Activated CD8-positive, alpha-beta memory T cell treated with anti-CD3 and anti-CD28 coated beads, Interleukin-2, amount 50 U/mL, for 24 hours (primary cell): ENCODE measurements around the gene CEP290.
"Not testable (repeated sequence)": the region's sequence is repeated elsewhere in the genome, so short reads cannot be mapped to it uniquely, and the experiment has no call there.

Experiments used
- DNase-seq: peaks from one replicate; pipeline ENCODE4 v3.0.0-alpha.2; 2020; ENCODE audit errors: extremely low read depth

CEP290 gene

DNA sequence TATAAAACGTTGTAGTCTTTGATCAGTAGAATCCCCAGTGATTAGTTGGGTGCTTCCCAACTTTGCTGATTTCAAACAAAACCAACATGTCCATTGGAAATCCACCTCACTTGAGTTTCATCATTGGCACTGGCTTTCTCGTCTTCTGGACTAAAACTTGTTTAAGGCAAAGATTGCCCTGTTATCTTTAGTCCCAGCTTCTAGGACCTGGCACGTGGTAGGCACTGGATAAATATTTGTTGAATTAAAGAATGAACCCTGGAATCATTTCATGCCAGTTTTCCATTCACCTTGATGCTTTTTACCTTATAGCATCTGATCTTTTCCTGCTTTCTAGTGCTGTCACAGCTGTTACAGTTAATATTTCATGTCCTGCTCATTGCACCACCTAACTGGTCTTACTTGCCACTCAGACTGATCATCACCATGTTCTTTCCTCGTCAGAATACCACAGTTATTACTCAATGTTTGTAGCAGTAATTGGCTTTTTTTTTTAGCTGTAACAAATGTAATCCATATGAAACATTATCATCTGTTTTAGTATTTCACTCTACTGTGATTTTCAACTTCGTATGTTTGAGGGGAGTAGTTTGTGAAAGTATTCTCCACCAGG, 105.4 kb downstream of the CEP290 start:
- DNase-seq = no peak

DNA sequence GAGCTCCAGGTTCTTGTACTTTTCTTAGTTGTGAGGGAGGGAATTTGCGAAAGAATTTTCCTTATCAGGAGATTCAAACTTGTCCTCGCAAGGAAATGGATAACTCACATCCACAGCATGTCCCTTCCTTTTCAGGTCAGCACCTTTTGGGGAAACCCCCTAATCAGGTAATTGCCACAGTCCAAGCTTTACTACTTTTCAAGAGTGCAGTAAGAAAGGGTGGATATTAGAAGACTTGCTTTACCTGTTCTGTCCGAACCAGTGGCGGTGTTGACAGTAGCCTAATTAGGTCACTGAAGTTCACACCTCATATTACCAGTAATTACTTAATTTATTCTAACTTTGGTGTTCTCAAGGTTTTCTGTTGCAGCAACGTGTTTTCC, 106.0 kb downstream of the CEP290 start:
- DNase-seq = no peak

DNA sequence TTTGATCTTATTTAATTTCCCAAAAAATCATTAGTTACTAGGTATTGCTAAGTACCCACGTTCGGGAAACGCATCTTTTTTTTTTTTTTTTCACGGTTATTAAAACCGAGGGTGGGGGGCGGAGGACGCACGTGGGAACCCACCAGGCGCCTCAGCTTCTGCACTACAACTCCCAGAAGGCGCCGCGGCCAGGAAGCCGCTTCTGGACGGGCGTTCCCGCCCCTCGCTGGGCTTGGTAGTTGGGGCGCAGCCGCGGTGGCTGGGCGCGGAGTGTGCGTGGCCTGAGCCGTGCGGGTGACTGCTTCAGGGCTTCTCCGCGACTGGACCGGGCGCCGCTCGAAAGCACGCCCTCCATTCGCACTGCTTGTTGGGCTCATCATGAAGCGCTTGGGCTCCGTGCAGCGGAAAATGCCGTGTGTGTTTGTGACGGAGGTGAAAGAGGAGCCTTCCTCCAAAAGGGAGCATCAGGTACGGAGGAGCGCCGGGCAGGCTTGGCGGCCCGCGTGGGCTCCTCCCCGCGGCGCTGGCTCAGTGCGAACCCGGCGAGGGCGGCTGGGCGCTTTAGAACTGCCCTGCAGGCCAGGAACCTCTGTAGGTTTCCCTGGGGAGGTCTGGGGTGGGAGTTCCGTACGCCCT, 106.5 kb downstream of the CEP290 start:
- peak; percentile 56 for DNase-seq

DNA sequence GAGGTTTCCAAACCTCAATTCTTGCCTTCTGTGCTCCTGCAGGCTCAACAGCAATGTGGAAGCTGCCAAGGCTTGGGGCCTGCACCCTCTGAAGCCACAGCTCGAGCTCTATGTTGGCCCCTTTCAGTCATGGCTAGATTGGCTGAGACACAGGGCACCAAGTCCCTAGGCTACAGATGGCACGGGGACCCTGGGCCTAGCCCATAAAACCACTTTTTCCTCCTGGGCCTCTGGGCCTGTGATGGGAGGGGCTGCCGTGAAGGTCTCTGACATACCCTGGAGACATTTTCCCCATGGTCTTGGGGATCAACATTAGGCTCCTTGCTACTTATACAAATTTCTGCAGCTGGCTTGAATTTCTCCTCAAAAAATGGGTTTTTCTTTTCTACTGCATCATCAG, 110.7 kb downstream of the CEP290 start:
- DNase-seq = not testable (repeated sequence)

DNA sequence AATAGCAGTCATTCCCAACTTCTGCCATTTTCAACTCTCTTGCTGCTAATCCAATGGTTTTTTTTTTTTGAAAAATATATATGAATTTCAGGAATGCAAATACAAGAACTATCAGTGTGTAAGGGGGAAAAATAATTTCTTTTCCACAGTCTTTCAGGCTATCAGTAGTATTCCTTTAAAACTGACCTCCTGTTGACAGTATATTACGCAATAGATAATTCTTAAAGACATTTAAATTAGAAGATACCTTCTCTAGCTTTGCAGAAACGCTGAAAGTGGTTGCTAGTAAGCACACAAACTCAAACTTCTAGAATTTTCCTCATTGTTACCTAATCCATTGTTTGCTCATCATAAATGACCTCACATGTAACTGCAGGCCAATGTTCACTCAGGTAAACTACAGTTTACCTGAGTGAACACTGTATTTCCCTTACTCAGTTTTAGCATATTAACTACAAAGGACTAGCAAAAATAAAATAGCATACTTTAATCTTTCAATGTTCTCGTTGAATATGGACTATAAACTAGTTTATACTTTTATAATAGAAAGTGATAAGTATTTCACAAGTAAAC, 112.7 kb downstream of the CEP290 start, which contains the start of gene C12orf50:
Gene C12orf50, minus strand, starts transcription at position 309 of the 573 bp plus-strand sequence. CDS start 2,439 bp downstream, outside the sequence.
- DNase-seq = no peak

DNA sequence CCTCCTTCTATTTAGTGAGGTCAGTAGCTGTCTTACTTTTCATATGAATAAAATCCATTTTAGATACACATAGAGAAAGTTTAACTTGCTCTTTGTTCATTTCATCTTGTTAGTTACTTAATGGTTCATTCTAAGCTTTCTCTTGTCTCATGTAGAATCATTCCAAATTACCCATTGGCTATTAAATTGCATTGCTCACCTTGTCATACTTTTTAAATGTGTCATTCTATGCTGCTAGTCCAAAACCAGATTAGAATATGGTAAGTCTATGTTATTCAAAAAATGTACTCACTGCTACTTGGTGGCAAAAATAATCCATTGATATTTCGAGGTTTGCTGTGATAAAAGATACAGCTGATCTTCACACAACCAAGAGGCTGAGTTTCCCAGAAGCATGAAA, 115.7 kb downstream of the CEP290 start:
- DNase-seq = no peak

DNA sequence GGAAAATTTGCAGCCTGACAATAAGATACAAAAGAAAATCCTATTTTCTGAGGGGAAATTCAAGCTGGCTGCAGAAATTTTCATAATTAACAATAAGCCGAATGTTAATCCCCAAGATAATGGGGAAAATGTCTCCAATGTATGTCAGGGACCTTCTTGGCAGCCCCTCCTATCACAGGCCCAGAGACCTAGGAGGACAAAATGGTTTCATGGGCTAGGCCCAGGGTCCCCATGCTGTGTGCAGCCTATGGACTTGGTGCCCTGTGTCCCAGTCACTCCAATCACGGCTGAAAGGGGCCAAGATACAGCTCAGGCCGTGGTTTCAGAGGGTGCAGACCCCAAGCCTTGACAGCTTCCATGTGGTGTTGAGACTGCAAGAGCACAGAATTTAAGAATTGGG, 123.9 kb downstream of the CEP290 start:
- DNase-seq = no peak

DNA sequence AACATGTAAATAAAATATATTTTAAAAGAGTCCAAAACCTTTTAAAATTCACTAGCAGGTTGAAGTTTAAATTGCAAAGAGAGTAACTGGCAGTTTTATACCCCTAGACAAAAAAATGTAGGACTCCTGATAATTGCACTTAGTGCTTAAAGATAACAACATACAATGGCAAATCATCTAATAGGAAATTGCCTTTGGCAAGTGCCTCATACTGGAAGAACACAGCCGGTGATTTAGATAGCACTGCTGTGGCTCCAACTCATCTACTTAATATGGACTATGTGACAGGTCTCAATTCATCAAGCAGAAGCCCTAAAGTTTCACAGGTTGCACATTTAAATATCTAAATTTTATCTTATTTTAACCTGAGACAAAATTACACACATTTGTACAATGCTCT, 126.1 kb downstream of the CEP290 start:
- no peak for DNase-seq

DNA sequence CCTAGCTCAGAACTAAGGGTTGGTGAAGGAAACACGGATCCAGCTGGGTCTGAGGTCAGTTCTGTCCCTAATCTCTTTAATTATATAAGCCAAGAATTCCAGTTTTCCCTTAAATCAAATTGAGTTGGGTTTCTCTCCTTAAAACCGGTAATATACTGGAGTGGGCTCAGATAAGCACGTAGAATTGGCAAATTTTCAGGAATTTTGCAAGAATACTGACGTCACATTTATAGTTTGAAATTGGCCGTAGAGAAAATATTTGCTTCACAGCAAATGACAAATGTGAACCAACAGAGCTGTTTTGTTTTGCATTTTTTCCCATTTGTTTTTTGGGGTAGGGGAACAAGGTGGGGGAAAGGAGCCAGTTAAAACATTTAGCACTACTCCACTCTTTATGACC, 130.1 kb downstream of the CEP290 start:
- DNase-seq = no peak

DNA sequence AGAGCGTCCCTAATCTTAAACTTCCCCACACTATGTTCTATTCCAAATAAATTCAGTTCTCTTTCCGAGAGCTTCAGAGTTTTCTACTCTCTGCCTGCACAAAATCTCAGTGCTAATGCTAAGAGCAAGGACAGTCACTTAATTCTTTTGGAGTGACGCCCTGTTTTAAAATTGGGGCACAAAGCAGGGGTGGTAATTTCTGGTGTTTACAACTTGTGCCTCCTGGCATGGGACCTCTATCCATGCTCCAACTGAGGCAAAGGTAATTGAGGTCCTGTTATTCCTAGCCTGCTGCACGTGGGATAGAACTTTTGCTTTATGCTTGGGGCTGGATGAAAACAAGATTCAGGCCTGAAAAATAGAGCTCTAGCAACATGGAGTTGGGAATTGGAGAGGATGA, 135.5 kb downstream of the CEP290 start:
- DNase-seq = no peak

DNA sequence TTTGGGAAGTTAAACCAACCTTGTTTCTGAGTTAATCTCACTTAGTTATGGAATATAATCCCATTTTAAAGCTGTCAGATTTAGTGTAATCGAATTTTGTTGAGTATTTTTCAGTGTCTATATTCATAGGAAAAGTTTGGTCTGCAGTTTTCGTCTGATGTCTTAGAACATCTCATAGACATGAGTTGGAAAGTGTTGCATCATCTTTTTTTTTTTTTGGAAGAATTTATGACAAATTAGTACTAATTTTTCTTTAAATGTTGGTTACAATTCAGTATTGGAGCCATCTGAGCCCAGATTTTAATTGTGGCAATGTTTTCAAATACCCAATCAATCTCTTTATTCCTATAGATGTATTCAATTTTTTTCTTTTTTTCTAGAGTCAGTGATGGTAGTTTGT, 140.6 kb downstream of the CEP290 start:
- DNase-seq = no peak
